GM18517 (cell line): ENCODE measurements around the gene CDKL5.

ENCODE experiments used
- ATAC-seq: cut with Tn5 transposase; IDR thresholded peaks from one replicate; pipeline ENCODE4 v1.9.1; 2021; ENCODE audit warnings: mild to moderate bottlenecking, moderate library complexity; ENCODE audit not compliant: unreplicated experiment

Gene CDKL5

DNA sequence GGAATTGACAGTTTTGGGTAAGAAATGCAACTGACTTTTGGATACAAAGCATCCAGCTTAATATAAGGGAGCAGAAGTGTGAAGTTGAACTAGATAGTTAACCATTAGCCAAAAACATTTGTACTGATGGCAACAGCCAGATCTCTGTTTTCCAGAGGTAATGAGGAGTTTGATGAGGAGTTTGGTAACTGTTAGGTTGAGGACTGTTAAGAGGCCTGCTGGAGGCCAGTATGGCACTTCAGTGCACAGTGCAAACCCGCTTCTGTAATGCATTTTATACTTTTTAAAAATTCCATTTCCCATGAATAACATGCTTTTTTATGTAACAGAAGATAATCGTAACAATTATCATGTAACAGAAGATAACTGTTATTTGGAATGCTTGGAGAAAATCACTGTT is 30.0 kb downstream of the CDKL5 start:
- ATAC-seq = no peak

DNA sequence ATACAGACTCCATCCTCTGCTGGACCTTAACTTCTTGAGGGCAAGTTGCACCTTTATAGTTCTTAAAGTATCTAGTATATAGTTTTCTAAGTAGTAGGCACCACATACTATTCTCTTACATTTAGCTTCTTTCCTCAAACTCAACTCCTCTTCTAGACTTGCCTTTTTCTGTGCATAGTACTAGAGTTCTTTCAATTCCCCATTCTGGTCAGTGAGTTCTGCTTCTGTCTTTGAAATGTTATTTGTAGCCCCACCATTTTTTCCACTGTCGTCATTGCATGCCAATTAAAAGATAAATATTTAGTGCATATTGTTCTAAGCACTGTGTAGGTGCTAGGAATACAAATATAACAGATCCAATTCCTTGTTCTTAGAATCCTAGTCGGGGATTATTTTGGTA is 31.6 kb downstream of the CDKL5 start:
- ATAC-seq = no peak

DNA sequence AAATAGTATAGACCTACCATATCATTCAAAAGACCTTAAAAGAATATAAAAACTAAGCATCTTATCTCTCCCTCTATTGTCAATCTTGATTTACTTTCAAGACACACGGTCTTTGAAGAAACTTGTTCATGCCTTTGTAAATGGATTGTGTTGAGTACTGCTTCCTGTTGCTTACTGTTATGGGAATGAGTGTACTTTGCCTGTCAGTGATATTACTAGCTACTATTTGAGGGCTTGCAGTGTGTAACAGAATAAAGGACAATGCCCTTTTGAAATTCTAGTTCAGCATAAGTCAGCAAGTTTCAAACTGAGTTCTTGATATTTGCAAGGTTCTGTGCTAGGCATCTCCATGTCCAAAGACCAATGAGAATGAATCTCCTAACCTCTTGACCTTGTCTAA is 36.0 kb downstream of the CDKL5 start:
- ATAC-seq = no peak

GRCh38 chrX:18464499-18464898 is 39.1 kb downstream of the CDKL5 start:
- no peak for ATAC-seq

- no peak for ATAC-seq
Observed at GRCh38 chrX:18465051-18465450, 39.6 kb downstream of the CDKL5 start.

GRCh38 chrX:18468599-18468998 is 43.2 kb downstream of the CDKL5 start:
- no peak for ATAC-seq

GRCh38 chrX:18471296-18471695 is 45.9 kb downstream of the CDKL5 start:
- no peak for ATAC-seq

- no peak for ATAC-seq
Observed at GRCh38 chrX:18490806-18491555, 65.6 kb downstream of the CDKL5 start.

DNA sequence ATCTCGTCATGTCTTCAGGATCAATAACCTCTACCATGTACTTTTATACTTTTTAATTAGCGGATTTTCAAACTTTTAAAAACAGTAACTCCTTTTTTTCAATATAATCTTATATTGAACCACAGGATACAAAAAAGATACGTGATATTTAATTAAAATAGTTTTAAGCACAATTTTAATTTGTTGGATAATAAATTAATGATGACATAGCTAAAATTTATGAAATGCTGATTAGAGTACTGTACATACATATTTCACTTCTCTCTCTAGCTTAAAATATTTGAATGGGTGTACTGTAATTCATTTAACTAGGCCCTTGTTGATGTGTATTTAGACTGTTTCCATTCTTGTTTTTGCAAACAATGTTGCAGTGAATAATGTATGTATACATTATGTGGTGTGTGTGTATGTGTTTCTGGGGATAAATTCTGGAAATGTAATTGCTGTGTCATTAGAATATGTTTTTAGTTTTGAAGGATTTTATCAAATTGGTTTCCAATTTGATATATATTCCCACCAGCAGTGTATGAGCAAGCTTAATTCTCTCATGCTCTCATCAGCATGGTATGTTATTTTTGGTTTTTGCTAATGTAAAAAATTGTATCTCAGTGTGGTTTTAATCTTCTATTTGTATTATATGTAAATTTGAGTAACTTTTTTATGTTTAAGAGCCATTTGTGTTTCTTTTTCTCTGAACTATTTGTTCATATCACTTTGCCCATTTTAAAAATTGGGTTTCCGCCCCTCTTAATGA is 66.4 kb downstream of the CDKL5 start:
- ATAC-seq = no peak

- ATAC-seq = no peak
Observed at GRCh38 chrX:18534949-18535348, 109.5 kb downstream of the CDKL5 start.

DNA sequence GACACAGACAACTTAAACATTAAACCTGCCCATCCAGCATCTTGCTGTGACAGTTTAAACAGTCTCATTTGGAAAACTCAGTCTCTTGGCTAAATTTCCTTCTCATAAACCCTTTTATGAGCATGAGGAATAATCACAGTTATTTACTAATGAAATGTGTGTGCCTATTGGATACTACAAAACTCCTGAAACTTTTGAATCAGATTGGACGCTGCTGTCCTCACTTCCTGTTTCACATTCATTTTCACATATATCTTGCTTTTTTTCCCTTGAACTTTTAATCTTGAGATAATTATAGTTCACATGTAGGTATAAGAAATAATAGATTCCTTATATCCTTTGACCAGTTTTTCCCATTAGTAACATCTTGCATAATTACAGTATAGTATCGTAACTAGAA is 111.7 kb downstream of the CDKL5 start:
- ATAC-seq = no peak

DNA sequence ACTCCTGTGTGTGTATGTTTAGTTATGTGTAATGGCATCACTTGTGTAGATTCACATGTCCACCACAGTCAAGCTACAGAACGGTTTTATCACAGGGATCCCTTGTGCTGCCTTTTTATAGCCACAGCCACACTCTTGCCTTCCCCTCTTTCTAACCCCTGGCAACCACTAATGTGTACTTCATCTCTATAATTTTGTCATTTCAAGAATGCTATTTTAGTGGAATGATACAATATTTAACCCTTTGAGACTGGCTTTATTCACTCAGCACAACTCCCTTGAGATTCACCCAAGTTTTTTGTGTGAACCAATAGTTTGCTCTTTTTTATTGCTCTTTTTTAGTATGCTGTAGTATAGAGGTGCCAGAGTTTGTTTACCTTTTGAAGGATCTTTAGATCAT is 112.1 kb downstream of the CDKL5 start:
- ATAC-seq = no peak

DNA sequence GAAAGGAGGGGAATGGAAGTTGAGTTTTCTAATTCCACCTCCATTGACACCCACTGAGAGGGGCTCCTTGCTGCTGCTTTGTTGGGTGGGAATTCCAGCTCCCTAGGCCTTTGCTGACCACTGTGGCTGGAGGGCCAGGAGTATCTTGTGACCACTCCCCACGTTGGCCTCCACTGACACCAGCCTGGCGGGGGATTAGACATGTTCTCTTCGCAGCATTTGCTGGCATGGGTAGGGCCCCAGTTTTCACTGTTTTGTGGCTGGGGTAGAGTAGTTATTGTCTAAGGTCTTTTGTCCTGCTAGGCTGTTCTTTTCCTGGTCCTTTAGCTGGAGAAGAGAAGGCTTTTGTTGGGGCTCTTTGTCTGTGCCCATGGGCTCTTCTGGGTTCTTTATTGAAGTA is 116.7 kb downstream of the CDKL5 start:
- no peak for ATAC-seq

DNA sequence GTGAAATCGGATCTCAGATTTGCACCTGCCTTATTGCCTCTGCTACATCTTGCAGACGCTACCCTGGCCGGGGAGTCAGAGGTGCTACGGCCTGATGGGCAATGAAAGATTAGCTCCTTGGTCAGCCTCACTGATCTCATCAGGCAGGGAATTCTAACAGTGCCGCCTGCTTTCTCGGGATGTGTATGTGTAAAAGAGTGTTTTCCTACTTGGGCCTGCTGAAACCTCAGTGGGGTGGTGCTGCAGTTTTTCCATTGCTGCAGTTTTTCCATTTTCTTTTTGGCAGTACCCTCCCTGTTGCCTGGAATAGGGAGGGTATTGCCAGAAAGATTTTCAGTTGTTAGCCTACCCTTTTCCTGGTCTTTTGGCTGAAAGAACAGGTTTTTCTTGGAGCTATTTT is 117.5 kb downstream of the CDKL5 start:
- ATAC-seq = no peak

GRCh38 chrX:18543738-18544137 is 118.3 kb downstream of the CDKL5 start:
- ATAC-seq = no peak

DNA sequence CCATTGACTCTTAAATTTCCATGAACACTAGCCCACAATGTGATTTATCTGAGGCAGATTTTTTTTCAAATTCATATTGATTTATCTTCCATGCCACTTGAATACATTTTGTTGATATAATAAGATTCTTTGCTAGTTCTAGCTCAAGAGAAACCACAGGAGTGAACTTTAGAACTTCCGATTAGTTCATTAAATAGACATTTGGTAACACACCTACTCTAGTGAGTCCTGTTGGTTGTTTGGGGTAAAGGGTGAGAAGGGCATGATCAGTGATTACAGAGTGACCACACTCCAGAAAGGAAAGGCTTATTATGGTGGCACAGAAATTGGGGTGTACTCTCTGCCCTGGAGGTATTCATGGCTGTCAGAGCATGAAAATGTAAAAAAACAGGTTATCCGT is 120.4 kb downstream of the CDKL5 start:
- no peak for ATAC-seq

- no peak for ATAC-seq
Observed at GRCh38 chrX:18548996-18549395, 123.6 kb downstream of the CDKL5 start.

DNA sequence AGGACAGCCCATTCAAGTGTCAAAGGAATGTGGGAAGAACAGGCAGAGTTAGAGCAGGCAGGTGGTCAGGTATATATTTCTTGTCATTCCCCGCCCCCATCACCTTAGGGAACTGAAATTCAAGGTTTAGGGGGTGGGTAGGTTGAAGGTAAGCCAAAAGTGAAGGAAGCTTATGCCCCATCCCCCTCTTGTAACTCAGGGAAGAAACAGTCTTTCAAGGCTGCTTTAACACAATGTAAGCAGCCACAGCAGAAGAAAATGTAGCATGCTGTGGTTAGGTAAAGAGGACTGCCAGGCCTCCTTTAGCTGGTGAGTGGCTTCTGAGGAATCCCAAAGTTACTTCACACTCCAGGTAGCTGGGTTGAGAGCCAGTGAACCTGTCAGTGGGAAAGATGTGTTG is 124.2 kb downstream of the CDKL5 start:
- no peak for ATAC-seq

GRCh38 chrX:18557879-18558278 is 132.5 kb downstream of the CDKL5 start:
- ATAC-seq = no peak

GRCh38 chrX:18558799-18559198 is 133.4 kb downstream of the CDKL5 start:
- ATAC-seq = no peak

- no peak for ATAC-seq
Observed at GRCh38 chrX:18561020-18561419, 135.6 kb downstream of the CDKL5 start.

DNA sequence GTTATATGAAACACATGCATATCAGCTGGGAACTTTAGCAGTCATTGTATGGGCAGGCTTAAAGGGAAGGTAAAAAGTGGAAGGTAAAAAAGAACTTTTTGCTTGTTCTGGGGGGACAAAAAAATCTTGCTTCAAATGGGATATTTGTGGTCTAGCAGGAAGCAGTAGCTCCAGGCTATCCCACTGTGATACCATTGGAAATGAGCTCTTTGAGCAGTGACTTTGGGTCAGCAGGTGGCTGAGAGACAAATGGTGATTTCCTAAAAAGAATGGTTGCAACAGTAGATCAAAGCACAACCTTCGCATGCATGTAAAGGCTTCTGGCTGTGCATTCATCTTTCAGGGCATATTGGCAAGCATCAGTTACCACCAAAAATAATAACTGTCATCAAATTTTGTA is 140.3 kb downstream of the CDKL5 start:
- no peak for ATAC-seq

- ATAC-seq = no peak
Observed at GRCh38 chrX:18566748-18567147, 141.3 kb downstream of the CDKL5 start.
